ENCODE data around the gene C4orf50. TPM values are rescaled to one million over a fixed set of nuclear protein-coding genes. Genes with fewer than 3 reads are reported as not detected.

The C4orf50 gene
- total RNA-seq, 1 experiment from 2014 or later = 0.17 TPM

GRCh38 chr4:5927747-5928146, 90.5 kb downstream of the C4orf50 start:
- DNase-seq = no peak
- no peak overlapping the region for H3K4me3 Mint-ChIP-seq
- Histone ChIP-seq H3K23me2 (ENCODE audit: insufficient read length, low read depth, low read length, poor library complexity, severe bottlenecking) (no peaks in the 10 kb centered on the region), H3K18ac (ENCODE audit: insufficient read length, low read depth, low read length) (no peak overlapping the region), H3K4me1 (ENCODE audit: insufficient read depth, low read length) (peaks cover 3% of the 10 kb centered on the region; the same call in 1 of the 2 replicates), H2BK120ac (ENCODE audit: low read depth, low read length, poor library complexity, severe bottlenecking) (no peak overlapping the region), H2BK15ac (ENCODE audit: low read depth, low read length) (no peak overlapping the region), H4K91ac (ENCODE audit: insufficient read length, low read depth, low read length) (no peak overlapping the region), H3K9me3 (ENCODE audit: control insufficient read depth, low read depth, low read length) (no peaks in the 10 kb centered on the region), H4K5ac (ENCODE audit: insufficient read length, low read depth, low read length) (no peak overlapping the region), H3K4me2 (ENCODE audit: insufficient read depth, insufficient read length, low read length) (no peak overlapping the region), H2AK5ac (ENCODE audit: insufficient read length, low read length) (no peak overlapping the region), H3K79me2 (ENCODE audit: insufficient read depth, low read length) (no peaks in the 10 kb centered on the region), H3K23ac (ENCODE audit: insufficient read length, low read depth, low read length) (no peak overlapping the region), H2BK12ac (ENCODE audit: insufficient read length, low read depth, low read length) (no peak overlapping the region), H3K27ac (ENCODE audit: insufficient read length, low read depth, low read length) (no peak overlapping the region), H3K14ac (ENCODE audit: insufficient read depth, low read length) (no peak overlapping the region), H4K20me1 (ENCODE audit: control insufficient read depth, insufficient read depth, insufficient read length) (no peaks in the 10 kb centered on the region), H4K8ac (replicated peaks; ENCODE audit: insufficient read length, low read depth, low read length) (no peak overlapping the region), H3K4ac (ENCODE audit: low read depth, low read length) (no peak overlapping the region), H3K56ac (ENCODE audit: insufficient read length, low read depth, low read length) (no peak overlapping the region), H2AFZ (ENCODE audit: low read length) (no peak overlapping the region), H3K79me1 (ENCODE audit: insufficient read depth, low read depth, low read length, poor library complexity, severe bottlenecking) (no peaks in the 10 kb centered on the region), H3K27me3 (ENCODE audit: insufficient read depth, low read length) (no peaks in the 10 kb centered on the region), H3K9ac (ENCODE audit: extremely low read depth, insufficient read length, low read length) (no peak overlapping the region), H3T11ph (ENCODE audit: low read length) (no peak overlapping the region), H2BK5ac (ENCODE audit: insufficient read length, low read length) (no peak overlapping the region), H2BK20ac (ENCODE audit: low read depth, low read length, poor library complexity, severe bottlenecking) (no peak overlapping the region)
- H3K4me1 Mint-ChIP-seq = peaks cover 19 to 21% of the 10 kb centered on the region in 2 experiments
- no peak overlapping the region for H3K27ac Mint-ChIP-seq
- TF ChIP-seq, protein P1, sequence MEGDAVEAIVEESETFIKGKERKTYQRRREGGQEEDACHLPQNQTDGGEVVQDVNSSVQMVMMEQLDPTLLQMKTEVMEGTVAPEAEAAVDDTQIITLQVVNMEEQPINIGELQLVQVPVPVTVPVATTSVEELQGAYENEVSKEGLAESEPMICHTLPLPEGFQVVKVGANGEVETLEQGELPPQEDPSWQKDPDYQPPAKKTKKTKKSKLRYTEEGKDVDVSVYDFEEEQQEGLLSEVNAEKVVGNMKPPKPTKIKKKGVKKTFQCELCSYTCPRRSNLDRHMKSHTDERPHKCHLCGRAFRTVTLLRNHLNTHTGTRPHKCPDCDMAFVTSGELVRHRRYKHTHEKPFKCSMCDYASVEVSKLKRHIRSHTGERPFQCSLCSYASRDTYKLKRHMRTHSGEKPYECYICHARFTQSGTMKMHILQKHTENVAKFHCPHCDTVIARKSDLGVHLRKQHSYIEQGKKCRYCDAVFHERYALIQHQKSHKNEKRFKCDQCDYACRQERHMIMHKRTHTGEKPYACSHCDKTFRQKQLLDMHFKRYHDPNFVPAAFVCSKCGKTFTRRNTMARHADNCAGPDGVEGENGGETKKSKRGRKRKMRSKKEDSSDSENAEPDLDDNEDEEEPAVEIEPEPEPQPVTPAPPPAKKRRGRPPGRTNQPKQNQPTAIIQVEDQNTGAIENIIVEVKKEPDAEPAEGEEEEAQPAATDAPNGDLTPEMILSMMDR (conservative IDR thresholded peaks at IDR 0.05) = no peak
- no CpG with 5 or more reads among the region's 4 CpGs for WGBS (ENCODE audit: extremely low coverage, insufficient read length, low lambda C conversion rate)
- H3K36me3 Mint-ChIP-seq (ENCODE audit: insufficient read depth in 1 of 3, low read depth in 3 of 3) = no peaks in the 10 kb centered on the region
- H3K9me3 Mint-ChIP-seq = no peaks in the 10 kb centered on the region
- peaks cover 29% of the 10 kb centered on the region for H3K27me3 Mint-ChIP-seq (ENCODE audit: low read depth)

All from H9 (cell line).